ENCODE results near the gene UGT1A1. TPM values are rescaled to one million over a fixed set of nuclear protein-coding genes. Genes with fewer than 3 reads are reported as not detected.

The UGT1A1 gene
- total RNA-seq, 1 experiment from 2014 or later: not detected

GRCh38 chr2:233811087-233811486 is 51.0 kb downstream of the UGT1A1 start:
- no peaks in the 10 kb centered on the region for H3K4me1 ChIP-seq (ENCODE audit: insufficient read depth, low read length)
- no peak overlapping the region for H4K5ac ChIP-seq (ENCODE audit: insufficient read length, low read depth, low read length)
- no peak overlapping the region for H3K14ac ChIP-seq (ENCODE audit: insufficient read depth, low read length)
- no peak overlapping the region for H2AFZ ChIP-seq (ENCODE audit: low read length)
- no peak overlapping the region for H3T11ph ChIP-seq (ENCODE audit: low read length)
- no peaks in the 10 kb centered on the region for H4K20me1 ChIP-seq (ENCODE audit: control insufficient read depth, insufficient read depth, insufficient read length)
- no peaks in the 10 kb centered on the region for H3K79me1 ChIP-seq (ENCODE audit: insufficient read depth, low read depth, low read length, poor library complexity, severe bottlenecking)
- H3K4ac ChIP-seq (ENCODE audit: low read depth, low read length): no peak overlapping the region
- H3K4me2 ChIP-seq (ENCODE audit: insufficient read depth, insufficient read length, low read length): no peak overlapping the region
- H3K23me2 ChIP-seq (ENCODE audit: insufficient read length, low read depth, low read length, poor library complexity, severe bottlenecking): no peaks in the 10 kb centered on the region
- H2AK5ac ChIP-seq (ENCODE audit: insufficient read length, low read length): no peak overlapping the region
- H2BK12ac ChIP-seq (ENCODE audit: insufficient read length, low read depth, low read length): no peak overlapping the region
- Mint-ChIP-seq H3K27ac (no peak overlapping the region), H3K36me3 (ENCODE audit: insufficient read depth in 1 of 3, low read depth in 3 of 3) (no peaks in the 10 kb centered on the region), H3K4me3 (no peak overlapping the region), H3K27me3 (ENCODE audit: low read depth) (peaks cover 15% of the 10 kb centered on the region), H3K9me3 (peaks cover 0 to 2% of the 10 kb centered on the region in 2 experiments; a peak in 2 of 5 replicates), H3K4me1 (no peaks in the 10 kb centered on the region)
- H3K27ac ChIP-seq (ENCODE audit: insufficient read length, low read depth, low read length): no peak overlapping the region
- no peaks in the 10 kb centered on the region for H3K9me3 ChIP-seq (ENCODE audit: control insufficient read depth, low read depth, low read length)
- WGBS (ENCODE audit: extremely low coverage, insufficient read length, low lambda C conversion rate): no CpG with 5 or more reads among the region's 4 CpGs
- H3K23ac ChIP-seq (ENCODE audit: insufficient read length, low read depth, low read length): no peak overlapping the region
- no peak for TF ChIP-seq CTCF (conservative IDR thresholded peaks at IDR 0.05)
- no peak overlapping the region for H3K56ac ChIP-seq (ENCODE audit: insufficient read length, low read depth, low read length)
- H2BK120ac ChIP-seq (ENCODE audit: low read depth, low read length, poor library complexity, severe bottlenecking): no peak overlapping the region
- no peak overlapping the region for H2BK5ac ChIP-seq (ENCODE audit: insufficient read length, low read length)
- no peak overlapping the region for H4K91ac ChIP-seq (ENCODE audit: insufficient read length, low read depth, low read length)
- no peaks in the 10 kb centered on the region for H3K27me3 ChIP-seq (ENCODE audit: insufficient read depth, low read length)
- H3K9ac ChIP-seq (ENCODE audit: extremely low read depth, insufficient read length, low read length): no peak overlapping the region
- no peaks in the 10 kb centered on the region for H3K79me2 ChIP-seq (ENCODE audit: insufficient read depth, low read length)
- DNase-seq: no peak
- H4K8ac ChIP-seq (replicated peaks; ENCODE audit: insufficient read length, low read depth, low read length): no peak overlapping the region
- no peak overlapping the region for H2BK15ac ChIP-seq (ENCODE audit: low read depth, low read length)
- H3K18ac ChIP-seq (ENCODE audit: insufficient read length, low read depth, low read length): no peak overlapping the region
- no peak overlapping the region for H2BK20ac ChIP-seq (ENCODE audit: low read depth, low read length, poor library complexity, severe bottlenecking)
